K562 (cell line): ENCODE results near the gene ICA1. TPM values are rescaled to one million over a fixed set of nuclear protein-coding genes. Genes with fewer than 3 reads are reported as not detected.
"Not testable (repeated sequence)": the region's sequence is repeated elsewhere in the genome, so short reads cannot be mapped to it uniquely, and the experiment has no call there.

Experiments used
- ATAC-seq: fragments of 200-7000 bp; cut with Tn5 transposase; 3 replicates; pipeline ENCODE4 v1.9.1; 2020; ENCODE audit warnings: moderate library complexity
- BruUV-seq: library from RNA; stranded (reverse); fragments of 400-500 nt; replicated peaks from 2 replicates; lab custom pipeline; 2021; lab: Mats Ljungman, UMichigan
- CTCF ChIA-PET: fragments of 300-600 bp; formaldehyde crosslinking; extraction: SDS; loops from one replicate; lab custom pipeline; 2021; ENCODE audit warnings: low intra/inter-chr PET ratio; lab: Yijun Ruan, JAX
- POLR2A ChIA-PET: fragments of 300-600, 350-650 bp; sonication (Branson Sonifier 250); formaldehyde crosslinking; extraction: SDS; loops from one replicate; lab custom pipeline; 2021; ENCODE audit warnings: antibody characterized with exemption, inconsistent platforms; lab: Yijun Ruan, JAX
- DNase-seq, 4 experiments: peaks; one replicate each; pipeline versions ENCODE4 v3.0.0 to v3.0.0-alpha.2; 2011 to 2018; ENCODE audit warnings: low spot score in 3 of 4, mixed read lengths in 3 of 4; ENCODE audit errors: extremely low read depth in 1 of 4
- FAIRE-seq: peaks from 2 replicates; lab custom pipeline; 2011; peaks lifted over from hg19 to GRCh38; lab: Jason Lieb, UNC
- H2AFZ ChIP-seq: 2 replicates; pipeline ENCODE4 v1.6.0; 2011; ENCODE audit warnings: low read depth, low read length, control low read depth, inconsistent platforms
- H3K27ac ChIP-seq: fragments of 200-600 bp; 3 replicates; pipeline ENCODE4 v1.8.0; 2011; ENCODE audit warnings: low read depth, mild to moderate bottlenecking, control low read depth, inconsistent platforms, low read length, moderate library complexity, mixed read lengths; ENCODE audit errors: extremely low read depth
- H3K27me3 ChIP-seq, 2 experiments: fragments of 300-600 bp in 1 of 2; 2 replicates in 1 of 2; 3 replicates in 1 of 2; pipeline versions ENCODE4 v1.6.0 to v1.8.0; 2011; ENCODE audit warnings: inconsistent platforms in 2 of 2, low read length in 2 of 2, mild to moderate bottlenecking in 1 of 2, mixed read lengths in 1 of 2, moderate library complexity in 1 of 2; ENCODE audit not compliant: control insufficient read depth in 2 of 2, insufficient read depth in 2 of 2
- H3K36me3 ChIP-seq: fragments of 300-600 bp; 3 replicates; pipeline ENCODE4 v1.8.0; 2011; ENCODE audit warnings: mild to moderate bottlenecking, low read length, inconsistent platforms; ENCODE audit not compliant: control insufficient read depth, insufficient read depth
- H3K4me1 ChIP-seq, 2 experiments: fragments of 200-600 bp in 1 of 2; replicated peaks in 1 of 2; 2 replicates in 1 of 2; 3 replicates in 1 of 2; pipeline versions ENCODE4 v1.5.1 to v1.8.0; 2011; ENCODE audit warnings: inconsistent platforms in 2 of 2, low read length in 2 of 2, mild to moderate bottlenecking in 1 of 2, mixed read lengths in 1 of 2, moderate library complexity in 1 of 2; ENCODE audit not compliant: control insufficient read depth in 2 of 2, insufficient read depth in 2 of 2
- H3K4me2 ChIP-seq: 2 replicates; pipeline ENCODE4 v1.6.1; 2011; ENCODE audit warnings: low read length, control low read depth, inconsistent platforms, mixed read lengths; ENCODE audit not compliant: insufficient read depth
- H3K4me3 ChIP-seq: fragments of 200-600 bp; sonication (generic), shearing (Covaris generic); 2 replicates; pipeline ENCODE4 v1.5.1; 2016; ENCODE audit warnings: control low read depth, inconsistent platforms
- H3K79me2 ChIP-seq: fragments of 200-600 bp; 3 replicates; pipeline ENCODE4 v1.8.0; 2011; ENCODE audit warnings: low read length, inconsistent platforms; ENCODE audit not compliant: control insufficient read depth, insufficient read depth
- H3K9ac ChIP-seq, 2 experiments: 2 replicates each; pipeline versions ENCODE4 v1.6.0 to v1.6.1; 2011; ENCODE audit warnings: low read depth in 2 of 2, low read length in 2 of 2, control low read depth in 1 of 2, inconsistent platforms in 1 of 2, mild to moderate bottlenecking in 1 of 2, mixed read lengths in 1 of 2; ENCODE audit not compliant: insufficient read depth in 1 of 2
- H3K9me1 ChIP-seq: one replicate; pipeline ENCODE4 v1.6.0; 2011; ENCODE audit warnings: inconsistent platforms, mild to moderate bottlenecking, low read length, moderate library complexity; ENCODE audit not compliant: control insufficient read depth, insufficient read depth
- H3K9me3 ChIP-seq: replicated peaks from 2 replicates; pipeline ENCODE4 v1.5.1; 2011; ENCODE audit warnings: low read depth, low read length, inconsistent platforms; ENCODE audit not compliant: control insufficient read depth, insufficient read depth
- H4K20me1 ChIP-seq: replicated peaks from 2 replicates; pipeline ENCODE4 v1.6.1; 2011; ENCODE audit warnings: low read length, inconsistent platforms, mixed read lengths; ENCODE audit not compliant: control insufficient read depth, insufficient read depth
- AFF1 ChIP-seq, 2 experiments: fragments of 450-650 bp; IDR thresholded peaks; 2 replicates each; pipeline ENCODE4 v1.6.1; 2018; ENCODE audit warnings: mild to moderate bottlenecking in 2 of 2, low read depth in 1 of 2; ENCODE audit not compliant: partially characterized antibody in 2 of 2
- WGBS: fragments of 100-300 bp; shearing (Covaris generic); methylation state at CpG from one replicate; pipeline ENCODE4 v1.1.6; 2016; ENCODE audit warnings: low coverage, mixed read lengths; ENCODE audit not compliant: insufficient coverage; ENCODE audit errors: missing lambda C conversion rate; 5-methylcytosine and 5-hydroxymethylcytosine counted together
- in situ Hi-C: fragments of 300-500 bp; cut with MboI; formaldehyde crosslinking; loops from 4 replicates; pipeline ENCODE4 v1.15.0; 2018; ENCODE audit warnings: inconsistent platforms, mixed read lengths
- intact Hi-C: fragments of 100-400 bp; cut with micrococcal nuclease; formaldehyde crosslinking; loops from 2 replicates; pipeline ENCODE4 v1.14.2; 2022
- polyA plus RNA-seq, 8 experiments: library from polyadenylated mRNA; depleted of rRNA in 4 of 8; stranded (reverse) in 5 of 8; unstranded in 3 of 8; fragments of >200 nt; fragmentation: Nextera tagmentation in 2 of 8; fragmentation: Illumina TruSeq in 1 of 8; extraction: Ambion mirVana in 2 of 8; extraction: Trizol in 1 of 8; gene quantifications; 2 replicates each; pipeline versions ENCODE4 v1.2.1 to v1.2.3, GENCODE V29; 2011 to 2014; ENCODE audit warnings: inconsistent platforms in 1 of 8, missing spikeins in 1 of 8
- total RNA-seq, 7 experiments: library from RNA; depleted of rRNA in 6 of 7; stranded (reverse); fragments of >200 nt in 6 of 7; fragmentation: Illumina TruSeq in 2 of 7; extraction: Trizol in 2 of 7; gene quantifications; 2 replicates each; pipeline versions ENCODE4 v1.2.1 to v1.2.3, GENCODE V29; 2011 to 2021; ENCODE audit warnings: low replicate concordance in 1 of 7

The ICA1 gene
- total and polyA plus RNA-seq, 9 of the 15 experiments (the other 6 are each of a cell fraction or from before 2014, with no cell fraction given): 7.1 to 22.3 (median 16.4) TPM

- WGBS: 25% methylated on average over 4 of the region's 4 CpGs
- H3K9me1 ChIP-seq, H3K36me3 ChIP-seq, CTCF ChIA-PET, FAIRE-seq, H3K27ac ChIP-seq, POLR2A ChIA-PET, DNase-seq, H4K20me1 ChIP-seq, H3K9ac ChIP-seq, H3K4me3 ChIP-seq, H3K9me3 ChIP-seq, BruUV-seq, H3K79me2 ChIP-seq, in situ Hi-C loops, H3K27me3 ChIP-seq, intact Hi-C loops, H3K4me2 ChIP-seq, H2AFZ ChIP-seq, H3K4me1 ChIP-seq, ATAC-seq: not testable (repeated sequence)
- peak in 1 of 2 experiments; percentile 98 for TF ChIP-seq AFF1 (IDR thresholded peaks at IDR 0.05; ENCODE audit: low read depth in 1 of 2, partially characterized antibody in 2 of 2)
Observed at GRCh38 chr7:8101292-8101691, 160.7 kb downstream of the ICA1 start.
